Effector memory CD8-positive, alpha-beta T cell (primary cell): Measurements from ENCODE around the gene AP2A1.

Source experiments
- ATAC-seq: fragments of 150-1000 bp; cut with Tn5 transposase; replicated peaks from 2 replicates; pipeline ENCODE4 v1.10.0; 2021; ENCODE audit warnings: mild to moderate bottlenecking, moderate library complexity
- DNase-seq, 3 experiments: peaks; one replicate each; pipeline ENCODE4 v3.0.0; 2021
- H3K27ac Mint-ChIP-seq, 2 donors: one replicate each; pipeline ENCODE4 v1.8.0; 2022; ENCODE audit warnings: mild to moderate bottlenecking in 2 of 2, mixed read lengths in 2 of 2, moderate library complexity in 2 of 2
- H3K27me3 Mint-ChIP-seq, 2 donors: one replicate each; pipeline ENCODE4 v1.8.0; 2022; ENCODE audit warnings: mixed read lengths in 2 of 2
- H3K36me3 Mint-ChIP-seq: one replicate; pipeline ENCODE4 v1.8.0; 2022; ENCODE audit warnings: mild to moderate bottlenecking, moderate library complexity, mixed read lengths; ENCODE audit not compliant: insufficient read depth
- H3K4me1 Mint-ChIP-seq, 2 donors: one replicate each; pipeline ENCODE4 v1.8.0; 2022; ENCODE audit warnings: low read depth in 2 of 2, mixed read lengths in 2 of 2
- H3K4me3 Mint-ChIP-seq, 2 donors: one replicate each; pipeline ENCODE4 v1.8.0; 2022; ENCODE audit warnings: mild to moderate bottlenecking in 2 of 2, mixed read lengths in 2 of 2, moderate library complexity in 2 of 2
- H3K9me3 Mint-ChIP-seq, 2 donors: one replicate each; pipeline ENCODE4 v1.8.0; 2022; ENCODE audit warnings: mixed read lengths in 2 of 2

AP2A1 gene

GRCh38 chr19:49805822-49806619 lies 39.2 kb downstream of the AP2A1 start:
- H3K9me3 Mint-ChIP-seq, result no peaks in the 10 kb centered on the region
- no peak overlapping the region for H3K4me3 Mint-ChIP-seq
- ATAC-seq, result no peak
- H3K36me3 Mint-ChIP-seq, result peaks cover 18% of the 10 kb centered on the region
- H3K4me1 Mint-ChIP-seq, result peaks cover 7 to 16% of the 10 kb centered on the region in 2 donors
- H3K27me3 Mint-ChIP-seq, result no peaks in the 10 kb centered on the region
- H3K27ac Mint-ChIP-seq, result peak overlapping the region in 1 of 2 donors; percentile 5
- no peak for DNase-seq

- Mint-ChIP-seq H3K4me1 (peaks cover 7 to 16% of the 10 kb centered on the region in 2 donors), H3K4me3 (no peak overlapping the region), H3K27ac (peak overlapping the region in 1 of 2 donors; percentile 5)
These were observed 39.8 kb downstream of the AP2A1 start for GRCh38 chr19:49806620-49806959.

GRCh38 chr19:49807058-49807903 lies 40.5 kb downstream of the AP2A1 start:
- peaks cover 7 to 21% of the 10 kb centered on the region in 2 donors for H3K4me1 Mint-ChIP-seq
- DNase-seq (no peak), ATAC-seq (no peak)
- H3K36me3 Mint-ChIP-seq, result peaks cover 24% of the 10 kb centered on the region
- H3K27ac Mint-ChIP-seq, result peak overlapping the region in 1 of 2 donors; percentile 93
- no peaks in the 10 kb centered on the region for H3K27me3 Mint-ChIP-seq
- H3K4me3 Mint-ChIP-seq, result no peak overlapping the region
- no peaks in the 10 kb centered on the region for H3K9me3 Mint-ChIP-seq

More at GRCh38 chr19:49806620-49806959, 39.8 kb downstream of the AP2A1 start:
- Mint-ChIP-seq H3K36me3 (peaks cover 18% of the 10 kb centered on the region), H3K9me3 (no peaks in the 10 kb centered on the region), H3K27me3 (no peaks in the 10 kb centered on the region)
- ATAC-seq (no peak), DNase-seq (no peak)

GRCh38 chr19:49807904-49808675 lies 41.3 kb downstream of the AP2A1 start:
- Mint-ChIP-seq H3K36me3 (peaks cover 30% of the 10 kb centered on the region), H3K4me1 (peaks cover 12 to 29% of the 10 kb centered on the region in 2 donors), H3K9me3 (no peaks in the 10 kb centered on the region), H3K4me3 (peak overlapping the region; percentile 85 to 87), H3K27ac (peak overlapping the region; percentile 81 to 93), H3K27me3 (no peaks in the 10 kb centered on the region)
- ATAC-seq (no peak), DNase-seq (no peak)

- H3K27ac Mint-ChIP-seq, result peak overlapping the region; percentile 81 to 93
- H3K36me3 Mint-ChIP-seq, result peaks cover 35% of the 10 kb centered on the region
- ATAC-seq (peak; percentile 31), DNase-seq (peak; percentile 70 to 86 (median 83))
- peaks cover 13 to 34% of the 10 kb centered on the region in 2 donors for H3K4me1 Mint-ChIP-seq
- H3K27me3 Mint-ChIP-seq, result no peaks in the 10 kb centered on the region
- H3K4me3 Mint-ChIP-seq, result peak overlapping the region; percentile 85 to 87
- H3K9me3 Mint-ChIP-seq, result no peaks in the 10 kb centered on the region
These were observed 41.9 kb downstream of the AP2A1 start for GRCh38 chr19:49808711-49809159.

- Mint-ChIP-seq H3K27me3 (no peaks in the 10 kb centered on the region), H3K36me3 (peaks cover 35% of the 10 kb centered on the region), H3K4me3 (peak overlapping the region; percentile 85 to 87), H3K4me1 (peaks cover 15 to 38% of the 10 kb centered on the region in 2 donors), H3K9me3 (no peaks in the 10 kb centered on the region), H3K27ac (peak overlapping the region; percentile 81 to 93)
- ATAC-seq, result peak; percentile 38
- DNase-seq, result peak in 2 of 3 experiments; percentile 48 to 56
These were observed 42.5 kb downstream of the AP2A1 start for GRCh38 chr19:49809160-49809940.

- Mint-ChIP-seq H3K27ac (peak overlapping the region in 1 of 2 donors; percentile 93), H3K36me3 (peaks cover 33% of the 10 kb centered on the region), H3K9me3 (no peaks in the 10 kb centered on the region), H3K27me3 (no peaks in the 10 kb centered on the region), H3K4me3 (peak overlapping the region; percentile 85 to 87), H3K4me1 (peaks cover 20 to 42% of the 10 kb centered on the region in 2 donors)
- DNase-seq, result no peak
- no peak for ATAC-seq
These were observed 43.2 kb downstream of the AP2A1 start for GRCh38 chr19:49809941-49810389.

- H3K9me3 Mint-ChIP-seq, result no peaks in the 10 kb centered on the region
- peak overlapping the region; percentile 63 to 98 for H3K27ac Mint-ChIP-seq
- H3K27me3 Mint-ChIP-seq, result no peaks in the 10 kb centered on the region
- H3K36me3 Mint-ChIP-seq, result peaks cover 33% of the 10 kb centered on the region
- H3K4me3 Mint-ChIP-seq, result peak overlapping the region; percentile 21 to 89
- DNase-seq (no peak), ATAC-seq (no peak)
- peaks cover 20 to 42% of the 10 kb centered on the region in 2 donors for H3K4me1 Mint-ChIP-seq
These were observed 44.5 kb downstream of the AP2A1 start for GRCh38 chr19:49811328-49811727.

- H3K4me1 Mint-ChIP-seq, result peaks cover 24 to 42% of the 10 kb centered on the region in 2 donors
- DNase-seq (no peak), ATAC-seq (no peak)
- H3K27ac Mint-ChIP-seq, result peak overlapping the region; percentile 98 to 99
- no peaks in the 10 kb centered on the region for H3K27me3 Mint-ChIP-seq
- H3K4me3 Mint-ChIP-seq, result peak overlapping the region; percentile 86 to 89
- no peaks in the 10 kb centered on the region for H3K9me3 Mint-ChIP-seq
- H3K36me3 Mint-ChIP-seq, result peaks cover 39% of the 10 kb centered on the region
These were observed 45.7 kb downstream of the AP2A1 start for GRCh38 chr19:49812452-49812996.

GRCh38 chr19:49812997-49813861 lies 46.4 kb downstream of the AP2A1 start, which contains the start of gene FUZ:
FUZ (minus strand) TSS chr19:49813292; CDS start chr19:49813106, 186 bp downstream.
- peak within 1 kb of the TSS; percentile 86 to 89 for H3K4me3 Mint-ChIP-seq
- peaks cover 22 to 40% of the 10 kb centered on the region in 2 donors for H3K4me1 Mint-ChIP-seq
- no peaks in the 10 kb centered on the region for H3K27me3 Mint-ChIP-seq
- ATAC-seq (peak; percentile 64), DNase-seq (peak; percentile 89 to 93 (median 91))
- peaks cover 46% of the 10 kb centered on the region for H3K36me3 Mint-ChIP-seq
- H3K9me3 Mint-ChIP-seq, result no peaks in the 10 kb centered on the region
- peak within 1 kb of the TSS; percentile 98 to 99 for H3K27ac Mint-ChIP-seq

- Mint-ChIP-seq H3K27me3 (no peaks in the 10 kb centered on the region), H3K27ac (peak overlapping the region; percentile 98 to 99), H3K36me3 (peaks cover 48% of the 10 kb centered on the region), H3K4me3 (peak overlapping the region; percentile 86 to 89), H3K9me3 (no peaks in the 10 kb centered on the region), H3K4me1 (peaks cover 25 to 36% of the 10 kb centered on the region in 2 donors)
- ATAC-seq (no peak), DNase-seq (no peak)
These were observed 47.2 kb downstream of the AP2A1 start for GRCh38 chr19:49814010-49814409.
